K562 (cell line): ENCODE measurements around the gene LRRC75A. TPM values are rescaled to one million over a fixed set of nuclear protein-coding genes. Genes with fewer than 3 reads are reported as not detected.

Experiments
- ATAC-seq: fragments of 200-7000 bp; cut with Tn5 transposase; 3 replicates; pipeline ENCODE4 v1.9.1; 2020; ENCODE audit warnings: moderate library complexity
- BruUV-seq: library from RNA; stranded (reverse); fragments of 400-500 nt; replicated peaks from 2 replicates; lab custom pipeline; 2021; lab: Mats Ljungman, UMichigan
- CTCF ChIA-PET: fragments of 300-600 bp; formaldehyde crosslinking; extraction: SDS; loops from one replicate; lab custom pipeline; 2021; ENCODE audit warnings: low intra/inter-chr PET ratio; lab: Yijun Ruan, JAX
- POLR2A ChIA-PET: fragments of 300-600, 350-650 bp; sonication (Branson Sonifier 250); formaldehyde crosslinking; extraction: SDS; loops from one replicate; lab custom pipeline; 2021; ENCODE audit warnings: antibody characterized with exemption, inconsistent platforms; lab: Yijun Ruan, JAX
- DNase-seq, 4 experiments: peaks; one replicate each; pipeline versions ENCODE4 v3.0.0 to v3.0.0-alpha.2; 2011 to 2018; ENCODE audit warnings: low spot score in 3 of 4, mixed read lengths in 3 of 4; ENCODE audit errors: extremely low read depth in 1 of 4
- FAIRE-seq: peaks from 2 replicates; lab custom pipeline; 2011; peaks lifted over from hg19 to GRCh38; lab: Jason Lieb, UNC
- H2AFZ ChIP-seq: 2 replicates; pipeline ENCODE4 v1.6.0; 2011; ENCODE audit warnings: low read depth, low read length, control low read depth, inconsistent platforms
- H3K27ac ChIP-seq: fragments of 200-600 bp; 3 replicates; pipeline ENCODE4 v1.8.0; 2011; ENCODE audit warnings: low read depth, mild to moderate bottlenecking, control low read depth, inconsistent platforms, low read length, moderate library complexity, mixed read lengths; ENCODE audit errors: extremely low read depth
- H3K27me3 ChIP-seq, 2 experiments: fragments of 300-600 bp in 1 of 2; 2 replicates in 1 of 2; 3 replicates in 1 of 2; pipeline versions ENCODE4 v1.6.0 to v1.8.0; 2011; ENCODE audit warnings: inconsistent platforms in 2 of 2, low read length in 2 of 2, mild to moderate bottlenecking in 1 of 2, mixed read lengths in 1 of 2, moderate library complexity in 1 of 2; ENCODE audit not compliant: control insufficient read depth in 2 of 2, insufficient read depth in 2 of 2
- H3K36me3 ChIP-seq: fragments of 300-600 bp; 3 replicates; pipeline ENCODE4 v1.8.0; 2011; ENCODE audit warnings: mild to moderate bottlenecking, low read length, inconsistent platforms; ENCODE audit not compliant: control insufficient read depth, insufficient read depth
- H3K4me1 ChIP-seq, 2 experiments: fragments of 200-600 bp in 1 of 2; replicated peaks in 1 of 2; 2 replicates in 1 of 2; 3 replicates in 1 of 2; pipeline versions ENCODE4 v1.5.1 to v1.8.0; 2011; ENCODE audit warnings: inconsistent platforms in 2 of 2, low read length in 2 of 2, mild to moderate bottlenecking in 1 of 2, mixed read lengths in 1 of 2, moderate library complexity in 1 of 2; ENCODE audit not compliant: control insufficient read depth in 2 of 2, insufficient read depth in 2 of 2
- H3K4me2 ChIP-seq: 2 replicates; pipeline ENCODE4 v1.6.1; 2011; ENCODE audit warnings: low read length, control low read depth, inconsistent platforms, mixed read lengths; ENCODE audit not compliant: insufficient read depth
- H3K4me3 ChIP-seq: fragments of 200-600 bp; sonication (generic), shearing (Covaris generic); 2 replicates; pipeline ENCODE4 v1.5.1; 2016; ENCODE audit warnings: control low read depth, inconsistent platforms
- H3K79me2 ChIP-seq: fragments of 200-600 bp; 3 replicates; pipeline ENCODE4 v1.8.0; 2011; ENCODE audit warnings: low read length, inconsistent platforms; ENCODE audit not compliant: control insufficient read depth, insufficient read depth
- H3K9ac ChIP-seq, 2 experiments: 2 replicates each; pipeline versions ENCODE4 v1.6.0 to v1.6.1; 2011; ENCODE audit warnings: low read depth in 2 of 2, low read length in 2 of 2, control low read depth in 1 of 2, inconsistent platforms in 1 of 2, mild to moderate bottlenecking in 1 of 2, mixed read lengths in 1 of 2; ENCODE audit not compliant: insufficient read depth in 1 of 2
- H3K9me1 ChIP-seq: one replicate; pipeline ENCODE4 v1.6.0; 2011; ENCODE audit warnings: inconsistent platforms, mild to moderate bottlenecking, low read length, moderate library complexity; ENCODE audit not compliant: control insufficient read depth, insufficient read depth
- H3K9me3 ChIP-seq: replicated peaks from 2 replicates; pipeline ENCODE4 v1.5.1; 2011; ENCODE audit warnings: low read depth, low read length, inconsistent platforms; ENCODE audit not compliant: control insufficient read depth, insufficient read depth
- H4K20me1 ChIP-seq: replicated peaks from 2 replicates; pipeline ENCODE4 v1.6.1; 2011; ENCODE audit warnings: low read length, inconsistent platforms, mixed read lengths; ENCODE audit not compliant: control insufficient read depth, insufficient read depth
- NBN ChIP-seq: fragments of 450-650 bp; IDR thresholded peaks from 2 replicates; pipeline ENCODE4 v1.6.1; 2016; ENCODE audit warnings: low read depth, mild to moderate bottlenecking
- ZFX ChIP-seq: sonication (generic); formaldehyde crosslinking; IDR thresholded peaks from 2 replicates; pipeline ENCODE4 v1.8.0; 2022; ENCODE audit warnings: mild to moderate bottlenecking, missing genetic modification reagents, moderate library complexity
- WGBS: fragments of 100-300 bp; shearing (Covaris generic); methylation state at CpG from one replicate; pipeline ENCODE4 v1.1.6; 2016; ENCODE audit warnings: low coverage, mixed read lengths; ENCODE audit not compliant: insufficient coverage; ENCODE audit errors: missing lambda C conversion rate; 5-methylcytosine and 5-hydroxymethylcytosine counted together
- in situ Hi-C: fragments of 300-500 bp; cut with MboI; formaldehyde crosslinking; loops from 4 replicates; pipeline ENCODE4 v1.15.0; 2018; ENCODE audit warnings: inconsistent platforms, mixed read lengths
- intact Hi-C: fragments of 100-400 bp; cut with micrococcal nuclease; formaldehyde crosslinking; loops from 2 replicates; pipeline ENCODE4 v1.14.2; 2022
- polyA plus RNA-seq, 8 experiments: library from polyadenylated mRNA; depleted of rRNA in 4 of 8; stranded (reverse) in 5 of 8; unstranded in 3 of 8; fragments of >200 nt; fragmentation: Nextera tagmentation in 2 of 8; fragmentation: Illumina TruSeq in 1 of 8; extraction: Ambion mirVana in 2 of 8; extraction: Trizol in 1 of 8; gene quantifications; 2 replicates each; pipeline versions ENCODE4 v1.2.1 to v1.2.3, GENCODE V29; 2011 to 2014; ENCODE audit warnings: inconsistent platforms in 1 of 8, missing spikeins in 1 of 8
- total RNA-seq, 7 experiments: library from RNA; depleted of rRNA in 6 of 7; stranded (reverse); fragments of >200 nt in 6 of 7; fragmentation: Illumina TruSeq in 2 of 7; extraction: Trizol in 2 of 7; gene quantifications; 2 replicates each; pipeline versions ENCODE4 v1.2.1 to v1.2.3, GENCODE V29; 2011 to 2021; ENCODE audit warnings: low replicate concordance in 1 of 7
- TF ChIP-seq, protein P1 (sequence below), 2 experiments: fragments of 150-350 bp in 1 of 2; IDR thresholded peaks; 2 replicates each; pipeline ENCODE4 v1.6.1; 2012 to 2016; ENCODE audit warnings: low read depth in 2 of 2, low read length in 2 of 2, mild to moderate bottlenecking in 1 of 2, moderate library complexity in 1 of 2
- TF ChIP-seq, protein P2 (sequence below): fragments of 450-650 bp; IDR thresholded peaks from 2 replicates; pipeline ENCODE4 v1.7.1; 2018; ENCODE audit warnings: mild to moderate bottlenecking, low read depth; ENCODE audit not compliant: partially characterized antibody
- TF ChIP-seq, protein P3 (sequence below): fragments of 450-650 bp; IDR thresholded peaks from 2 replicates; pipeline ENCODE4 v1.6.1; 2016; ENCODE audit warnings: low read depth

The LRRC75A gene
- total and polyA plus RNA-seq, 9 of the 15 experiments (the other 6 are each of a cell fraction or from before 2014, with no cell fraction given), result 0.04 to 0.34 (median 0.08) TPM; not detected in 5

DNA sequence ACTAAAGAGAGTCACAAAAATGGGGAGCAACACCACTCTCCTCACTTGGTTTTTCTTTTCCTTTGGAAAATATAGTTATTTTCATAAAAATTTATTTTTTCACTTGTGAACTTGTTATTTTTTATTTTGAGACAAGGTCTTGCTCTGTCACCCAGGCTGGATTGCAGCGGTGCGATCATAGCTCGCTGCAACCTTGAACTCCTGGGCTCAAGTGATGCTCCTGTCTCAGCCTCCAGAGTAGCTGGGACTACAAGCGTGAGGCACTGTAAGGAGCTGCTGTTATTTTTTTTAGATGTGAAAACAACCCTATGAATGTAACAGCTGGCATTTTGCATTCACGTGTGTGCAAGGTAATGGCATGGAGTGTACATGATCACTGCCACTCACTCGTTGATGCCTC lies 24.9 kb downstream of the LRRC75A start:
- Histone ChIP-seq H3K4me2 (no peak overlapping the region), H4K20me1 (peaks cover 9% of the 10 kb centered on the region; the same call in 1 of the 2 replicates), H3K4me3 (no peak overlapping the region), H3K36me3 (peaks cover 4% of the 10 kb centered on the region; the same call in 1 of the 3 replicates), H3K9me1 (no peaks in the 10 kb centered on the region), H3K9ac (no peak overlapping the region), H3K27me3 (peaks cover 9 to 25% of the 10 kb centered on the region in 2 experiments; a peak in 4 of 5 replicates), H3K4me1 (peaks cover 0 to 4% of the 10 kb centered on the region in 2 experiments; a peak in 2 of 5 replicates), H3K79me2 (no peaks in the 10 kb centered on the region), H2AFZ (no peak overlapping the region), H3K9me3 (no peaks in the 10 kb centered on the region), H3K27ac (no peak overlapping the region)
- BruUV-seq, result no TSS peak
- ATAC-seq (no peak), FAIRE-seq (no peak), DNase-seq (no peak)
- ChIA-PET POLR2A (interaction anchor here (1.1 kb wide), 1 partner anchor 12 kb away, joined by 3 read pairs; no protein-coding TSS in a partner anchor), CTCF (no interaction called here)
- intact Hi-C loops (no loop called here), in situ Hi-C loops (no loop called here)
- 48% methylated on average over 6 of the region's 6 CpGs for WGBS
- TF ChIP-seq, protein P1, sequence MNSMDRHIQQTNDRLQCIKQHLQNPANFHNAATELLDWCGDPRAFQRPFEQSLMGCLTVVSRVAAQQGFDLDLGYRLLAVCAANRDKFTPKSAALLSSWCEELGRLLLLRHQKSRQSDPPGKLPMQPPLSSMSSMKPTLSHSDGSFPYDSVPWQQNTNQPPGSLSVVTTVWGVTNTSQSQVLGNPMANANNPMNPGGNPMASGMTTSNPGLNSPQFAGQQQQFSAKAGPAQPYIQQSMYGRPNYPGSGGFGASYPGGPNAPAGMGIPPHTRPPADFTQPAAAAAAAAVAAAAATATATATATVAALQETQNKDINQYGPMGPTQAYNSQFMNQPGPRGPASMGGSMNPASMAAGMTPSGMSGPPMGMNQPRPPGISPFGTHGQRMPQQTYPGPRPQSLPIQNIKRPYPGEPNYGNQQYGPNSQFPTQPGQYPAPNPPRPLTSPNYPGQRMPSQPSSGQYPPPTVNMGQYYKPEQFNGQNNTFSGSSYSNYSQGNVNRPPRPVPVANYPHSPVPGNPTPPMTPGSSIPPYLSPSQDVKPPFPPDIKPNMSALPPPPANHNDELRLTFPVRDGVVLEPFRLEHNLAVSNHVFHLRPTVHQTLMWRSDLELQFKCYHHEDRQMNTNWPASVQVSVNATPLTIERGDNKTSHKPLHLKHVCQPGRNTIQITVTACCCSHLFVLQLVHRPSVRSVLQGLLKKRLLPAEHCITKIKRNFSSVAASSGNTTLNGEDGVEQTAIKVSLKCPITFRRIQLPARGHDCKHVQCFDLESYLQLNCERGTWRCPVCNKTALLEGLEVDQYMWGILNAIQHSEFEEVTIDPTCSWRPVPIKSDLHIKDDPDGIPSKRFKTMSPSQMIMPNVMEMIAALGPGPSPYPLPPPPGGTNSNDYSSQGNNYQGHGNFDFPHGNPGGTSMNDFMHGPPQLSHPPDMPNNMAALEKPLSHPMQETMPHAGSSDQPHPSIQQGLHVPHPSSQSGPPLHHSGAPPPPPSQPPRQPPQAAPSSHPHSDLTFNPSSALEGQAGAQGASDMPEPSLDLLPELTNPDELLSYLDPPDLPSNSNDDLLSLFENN (IDR thresholded peaks at IDR 0.05; ENCODE audit: low read depth in 2 of 2, low read length in 2 of 2), result no peak
- TF ChIP-seq ZFX (CRISPR knock-in tag) (no peak), NBN (no peak)
- TF ChIP-seq, protein P2, sequence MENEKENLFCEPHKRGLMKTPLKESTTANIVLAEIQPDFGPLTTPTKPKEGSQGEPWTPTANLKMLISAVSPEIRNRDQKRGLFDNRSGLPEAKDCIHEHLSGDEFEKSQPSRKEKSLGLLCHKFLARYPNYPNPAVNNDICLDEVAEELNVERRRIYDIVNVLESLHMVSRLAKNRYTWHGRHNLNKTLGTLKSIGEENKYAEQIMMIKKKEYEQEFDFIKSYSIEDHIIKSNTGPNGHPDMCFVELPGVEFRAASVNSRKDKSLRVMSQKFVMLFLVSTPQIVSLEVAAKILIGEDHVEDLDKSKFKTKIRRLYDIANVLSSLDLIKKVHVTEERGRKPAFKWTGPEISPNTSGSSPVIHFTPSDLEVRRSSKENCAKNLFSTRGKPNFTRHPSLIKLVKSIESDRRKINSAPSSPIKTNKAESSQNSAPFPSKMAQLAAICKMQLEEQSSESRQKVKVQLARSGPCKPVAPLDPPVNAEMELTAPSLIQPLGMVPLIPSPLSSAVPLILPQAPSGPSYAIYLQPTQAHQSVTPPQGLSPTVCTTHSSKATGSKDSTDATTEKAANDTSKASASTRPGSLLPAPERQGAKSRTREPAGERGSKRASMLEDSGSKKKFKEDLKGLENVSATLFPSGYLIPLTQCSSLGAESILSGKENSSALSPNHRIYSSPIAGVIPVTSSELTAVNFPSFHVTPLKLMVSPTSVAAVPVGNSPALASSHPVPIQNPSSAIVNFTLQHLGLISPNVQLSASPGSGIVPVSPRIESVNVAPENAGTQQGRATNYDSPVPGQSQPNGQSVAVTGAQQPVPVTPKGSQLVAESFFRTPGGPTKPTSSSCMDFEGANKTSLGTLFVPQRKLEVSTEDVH, result no peak
- TF ChIP-seq, protein P3, sequence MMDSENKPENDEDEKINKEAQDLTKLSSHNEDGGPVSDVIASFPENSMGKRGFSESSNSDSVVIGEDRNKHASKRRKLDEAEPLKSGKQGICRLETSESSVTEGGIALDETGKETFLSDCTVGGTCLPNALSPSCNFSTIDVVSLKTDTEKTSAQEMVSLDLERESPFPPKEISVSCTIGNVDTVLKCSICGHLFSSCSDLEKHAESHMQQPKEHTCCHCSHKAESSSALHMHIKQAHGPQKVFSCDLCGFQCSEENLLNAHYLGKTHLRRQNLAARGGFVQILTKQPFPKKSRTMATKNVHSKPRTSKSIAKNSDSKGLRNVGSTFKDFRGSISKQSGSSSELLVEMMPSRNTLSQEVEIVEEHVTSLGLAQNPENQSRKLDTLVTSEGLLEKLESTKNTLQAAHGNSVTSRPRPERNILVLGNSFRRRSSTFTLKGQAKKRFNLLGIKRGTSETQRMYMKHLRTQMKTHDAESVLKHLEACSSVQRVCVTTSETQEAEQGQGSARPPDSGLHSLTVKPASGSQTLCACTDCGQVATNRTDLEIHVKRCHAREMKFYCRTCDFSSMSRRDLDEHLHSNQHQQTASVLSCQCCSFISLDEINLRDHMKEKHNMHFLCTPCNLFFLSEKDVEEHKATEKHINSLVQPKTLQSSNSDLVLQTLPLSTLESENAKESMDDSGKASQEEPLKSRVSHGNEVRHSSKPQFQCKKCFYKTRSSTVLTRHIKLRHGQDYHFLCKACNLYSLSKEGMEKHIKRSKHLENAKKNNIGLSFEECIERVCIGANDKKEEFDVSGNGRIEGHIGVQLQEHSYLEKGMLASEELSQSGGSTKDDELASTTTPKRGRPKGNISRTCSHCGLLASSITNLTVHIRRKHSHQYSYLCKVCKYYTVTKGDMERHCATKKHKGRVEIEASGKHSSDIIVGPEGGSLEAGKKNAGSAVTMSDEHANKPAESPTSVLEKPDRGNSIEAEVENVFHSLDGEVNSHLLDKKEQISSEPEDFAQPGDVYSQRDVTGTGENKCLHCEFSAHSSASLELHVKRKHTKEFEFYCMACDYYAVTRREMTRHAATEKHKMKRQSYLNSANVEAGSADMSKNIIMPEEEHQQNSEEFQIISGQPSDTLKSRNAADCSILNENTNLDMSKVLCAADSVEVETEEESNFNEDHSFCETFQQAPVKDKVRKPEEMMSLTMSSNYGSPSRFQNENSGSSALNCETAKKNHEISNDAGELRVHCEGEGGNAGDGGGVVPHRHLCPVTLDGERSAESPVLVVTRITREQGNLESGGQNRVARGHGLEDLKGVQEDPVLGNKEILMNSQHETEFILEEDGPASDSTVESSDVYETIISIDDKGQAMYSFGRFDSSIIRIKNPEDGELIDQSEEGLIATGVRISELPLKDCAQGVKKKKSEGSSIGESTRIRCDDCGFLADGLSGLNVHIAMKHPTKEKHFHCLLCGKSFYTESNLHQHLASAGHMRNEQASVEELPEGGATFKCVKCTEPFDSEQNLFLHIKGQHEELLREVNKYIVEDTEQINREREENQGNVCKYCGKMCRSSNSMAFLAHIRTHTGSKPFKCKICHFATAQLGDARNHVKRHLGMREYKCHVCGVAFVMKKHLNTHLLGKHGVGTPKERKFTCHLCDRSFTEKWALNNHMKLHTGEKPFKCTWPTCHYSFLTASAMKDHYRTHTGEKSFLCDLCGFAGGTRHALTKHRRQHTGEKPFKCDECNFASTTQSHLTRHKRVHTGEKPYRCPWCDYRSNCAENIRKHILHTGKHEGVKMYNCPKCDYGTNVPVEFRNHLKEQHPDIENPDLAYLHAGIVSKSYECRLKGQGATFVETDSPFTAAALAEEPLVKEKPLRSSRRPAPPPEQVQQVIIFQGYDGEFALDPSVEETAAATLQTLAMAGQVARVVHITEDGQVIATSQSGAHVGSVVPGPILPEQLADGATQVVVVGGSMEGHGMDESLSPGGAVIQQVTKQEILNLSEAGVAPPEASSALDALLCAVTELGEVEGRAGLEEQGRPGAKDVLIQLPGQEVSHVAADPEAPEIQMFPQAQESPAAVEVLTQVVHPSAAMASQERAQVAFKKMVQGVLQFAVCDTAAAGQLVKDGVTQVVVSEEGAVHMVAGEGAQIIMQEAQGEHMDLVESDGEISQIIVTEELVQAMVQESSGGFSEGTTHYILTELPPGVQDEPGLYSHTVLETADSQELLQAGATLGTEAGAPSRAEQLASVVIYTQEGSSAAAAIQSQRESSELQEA, result no peak
